HTR-8/SVneo (cell line): Measurements from ENCODE around the gene ASB6.
"Not testable (repeated sequence)": the region's sequence is repeated elsewhere in the genome, so short reads cannot be mapped to it uniquely, and the experiment has no call there.

ENCODE experiments used
- DNase-seq: peaks from one replicate; pipeline ENCODE4 v3.0.0; 2011; ENCODE audit warnings: low spot score, mixed read lengths; ENCODE audit not compliant: insufficient read length
- FAIRE-seq: peaks from 2 replicates; lab custom pipeline; 2011; peaks lifted over from hg19 to GRCh38; lab: Jason Lieb, UNC

The ASB6 gene

GRCh38 chr9:129592790-129593189 lies 49.2 kb downstream of the ASB6 start:
- DNase-seq, FAIRE-seq: not testable (repeated sequence)

- FAIRE-seq (no peak), DNase-seq (no peak)
Measured at GRCh38 chr9:129591916-129592315, 50.0 kb downstream of the ASB6 start.

GRCh38 chr9:129590466-129590865 lies 51.5 kb downstream of the ASB6 start:
- FAIRE-seq: no peak

GRCh38 chr9:129587487-129588262 lies 54.3 kb downstream of the ASB6 start:
- DNase-seq: no peak
- no peak for FAIRE-seq

More at GRCh38 chr9:129590466-129590865, 51.5 kb downstream of the ASB6 start:
- no peak for DNase-seq

- FAIRE-seq (no peak), DNase-seq (no peak)
Measured at GRCh38 chr9:129586685-129587084, 55.3 kb downstream of the ASB6 start.

GRCh38 chr9:129586245-129586644 lies 55.7 kb downstream of the ASB6 start:
- FAIRE-seq (no peak), DNase-seq (no peak)

GRCh38 chr9:129585352-129585751 lies 56.6 kb downstream of the ASB6 start:
- DNase-seq (no peak), FAIRE-seq (no peak)
